HT1080 (cell line): Measurements from ENCODE around the gene SHANK1. TPM values are rescaled to one million over a fixed set of nuclear protein-coding genes. Genes with fewer than 3 reads are reported as not detected.

Source experiments
- DNase-seq: peaks from one replicate; pipeline ENCODE4 v3.0.0-alpha.2; 2015; ENCODE audit warnings: low read depth
- total RNA-seq: library from RNA; depleted of rRNA; stranded (reverse); fragments of >200 nt; shearing (Covaris generic); gene quantifications from 2 replicates; pipeline ENCODE4 v1.2.3, GENCODE V29; 2014

Gene SHANK1
- total RNA-seq, 1 experiment from 2014 or later, result 10.5 TPM

DNA sequence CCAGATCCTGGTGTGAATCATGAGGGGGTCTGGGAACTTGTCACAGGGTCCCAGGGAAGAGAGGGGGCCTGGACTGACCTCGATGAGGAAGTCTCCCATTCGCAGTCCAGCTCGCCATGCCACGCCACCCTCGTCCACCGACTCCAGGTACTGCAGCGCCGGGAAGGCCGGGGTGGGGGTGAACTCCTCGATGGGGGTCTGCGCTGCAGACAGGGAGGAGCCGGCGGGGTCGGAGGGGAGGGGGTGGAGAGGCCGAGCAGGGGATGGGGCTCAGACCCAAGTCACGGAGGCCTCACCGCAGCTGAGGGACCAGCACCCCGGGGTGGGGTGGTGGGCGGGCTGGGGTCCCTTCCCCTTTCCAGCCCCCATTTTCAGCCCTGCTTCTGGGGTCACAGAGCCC, 30.8 kb downstream of the SHANK1 start:
- DNase-seq, result no peak

DNA sequence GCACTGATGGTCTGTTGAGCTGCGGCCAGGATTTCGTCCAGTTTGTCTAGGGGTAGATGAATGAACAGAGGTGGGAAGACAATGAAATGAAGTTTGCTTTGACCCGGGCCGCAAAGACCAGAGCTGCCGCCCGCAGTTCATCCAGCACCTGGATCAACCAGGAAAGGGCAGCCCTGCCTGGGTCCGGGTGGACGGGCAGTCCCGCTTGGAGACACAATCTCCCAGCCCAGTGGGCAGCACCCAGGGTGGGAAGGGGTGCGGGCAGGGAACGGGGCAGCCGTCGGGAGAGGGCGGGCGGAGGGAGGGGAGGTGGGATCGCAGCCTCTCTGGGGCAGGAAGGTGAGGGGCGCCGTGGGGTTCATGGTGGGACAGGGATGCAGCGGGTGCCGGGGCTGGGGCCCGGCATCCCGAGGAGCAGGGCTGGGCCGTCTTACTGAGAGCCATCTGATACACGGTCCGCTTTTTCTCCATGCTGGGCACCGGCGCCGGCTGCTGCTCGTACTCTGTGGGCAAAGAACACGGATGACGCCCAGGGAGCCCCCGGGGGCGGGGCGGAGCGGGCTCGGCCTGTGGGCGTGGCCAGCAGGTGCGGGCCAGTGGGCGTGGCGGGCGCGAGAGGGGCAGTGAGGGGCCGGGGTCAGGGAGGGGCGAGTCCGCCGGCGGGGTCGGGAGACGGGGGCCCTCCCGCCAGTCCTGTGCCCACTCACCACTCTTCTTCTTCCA, 33.1 kb downstream of the SHANK1 start:
- DNase-seq, result no peak

DNA sequence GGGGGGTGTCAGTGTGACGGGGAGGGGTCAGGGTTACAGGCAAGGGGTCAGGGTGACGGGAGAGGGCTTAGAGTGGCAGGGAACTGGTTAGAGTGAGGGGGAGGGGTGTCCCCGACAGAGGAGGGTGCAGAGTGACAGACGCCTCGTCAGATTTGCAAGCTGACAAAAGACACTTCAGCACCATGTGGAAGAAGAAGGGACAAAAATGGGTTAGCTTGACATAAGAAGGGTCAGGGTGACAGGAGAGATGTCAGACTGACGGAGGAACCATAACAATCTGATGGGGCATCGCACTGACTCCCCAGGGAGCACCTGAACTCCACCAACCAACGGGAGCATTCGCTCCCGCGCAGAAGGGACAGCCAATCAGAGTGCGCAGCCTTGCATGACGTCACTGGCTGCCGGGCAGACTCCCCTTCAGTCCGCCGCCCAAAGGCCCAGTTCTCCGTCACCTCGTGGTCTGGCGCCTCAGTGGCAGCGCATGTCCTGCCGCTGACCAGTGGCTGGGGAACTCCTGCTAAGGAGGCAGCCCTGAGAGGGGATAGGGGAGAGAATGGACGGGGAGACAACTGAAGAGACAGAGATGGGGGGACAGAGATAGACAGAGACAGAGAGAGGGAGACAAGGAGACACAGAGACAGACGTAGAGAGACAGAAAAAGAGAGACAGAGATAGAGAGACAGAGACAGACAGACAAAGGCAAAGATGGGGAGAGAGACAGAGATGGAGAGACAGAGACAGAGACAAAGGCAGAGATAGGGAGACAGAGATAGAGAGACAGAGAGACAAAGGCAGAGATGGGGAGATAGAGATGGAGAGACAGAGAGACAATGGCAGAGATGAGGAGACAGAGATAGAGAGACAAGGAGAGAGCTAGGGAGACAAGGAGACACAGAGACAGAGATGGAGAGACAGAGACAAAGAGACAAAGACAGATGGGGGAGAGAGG, 40.2 kb downstream of the SHANK1 start:
- DNase-seq, result peak; percentile 65

DNA sequence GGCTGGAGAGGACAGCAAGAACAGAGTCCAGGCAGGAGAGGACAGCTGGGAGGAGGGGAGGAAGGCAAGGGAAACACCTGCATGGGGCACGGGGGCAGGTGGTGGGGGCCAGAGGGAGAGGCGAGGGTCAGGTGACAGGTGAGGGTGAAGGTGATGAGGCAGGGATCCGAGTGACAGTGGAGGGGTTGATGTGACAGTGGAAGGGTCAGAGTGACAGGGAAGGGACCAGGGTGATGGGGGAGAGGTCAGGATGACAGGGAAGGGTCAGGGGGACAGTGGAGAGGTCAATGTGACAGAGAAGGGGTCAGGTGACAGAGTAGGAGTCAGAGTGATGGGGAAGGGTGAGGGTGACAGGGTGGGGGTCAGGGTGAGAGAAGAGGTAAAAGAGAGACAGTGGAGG, 41.3 kb downstream of the SHANK1 start:
- no peak for DNase-seq

DNA sequence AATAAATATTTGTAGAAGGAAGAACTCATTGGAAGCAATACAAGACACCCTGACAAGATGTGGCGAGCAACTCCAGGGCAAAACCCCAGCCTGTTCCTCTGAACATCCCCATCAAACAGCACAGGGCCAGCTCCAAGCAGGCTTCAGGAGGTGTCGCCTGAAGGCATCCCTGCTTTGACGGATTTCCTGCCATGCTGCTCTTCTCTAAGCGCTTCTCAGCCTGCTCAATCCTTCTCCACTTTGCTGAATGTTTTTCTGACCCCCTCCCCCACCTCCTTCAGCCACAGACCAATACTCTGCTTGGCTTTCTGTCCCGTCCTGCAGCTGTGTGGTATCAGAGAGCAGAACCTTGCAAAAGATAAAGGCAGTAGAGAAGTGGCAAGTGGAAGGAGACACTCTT, 42.0 kb downstream of the SHANK1 start:
- DNase-seq, result no peak

DNA sequence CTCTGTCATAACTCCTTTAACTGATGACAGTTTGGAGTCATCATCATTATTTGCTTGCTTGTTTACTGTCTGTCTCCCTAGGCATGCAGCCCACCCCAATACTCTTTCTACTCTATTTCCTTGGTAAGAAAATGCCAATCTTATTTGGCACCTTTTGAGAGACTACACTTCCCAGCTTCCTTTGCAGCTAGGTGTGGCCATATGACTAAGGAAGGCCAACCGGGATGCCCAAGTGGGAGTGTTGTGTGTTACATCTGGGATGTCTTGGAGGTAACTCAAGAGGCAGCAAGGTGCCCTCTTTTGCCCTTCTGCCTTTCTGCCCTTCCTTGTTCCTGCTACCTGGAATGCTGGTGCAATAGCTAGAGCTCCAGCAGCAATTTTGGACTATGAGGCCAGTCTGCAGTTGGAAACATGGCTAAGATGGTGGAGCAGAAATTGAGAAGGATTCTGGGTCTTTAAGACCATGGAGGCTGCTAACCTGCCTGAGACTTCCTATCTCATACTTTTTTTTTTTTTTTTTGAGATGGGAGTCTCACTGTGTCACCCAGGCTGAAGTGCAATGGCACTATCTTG, 42.9 kb downstream of the SHANK1 start:
- DNase-seq, result no peak

DNA sequence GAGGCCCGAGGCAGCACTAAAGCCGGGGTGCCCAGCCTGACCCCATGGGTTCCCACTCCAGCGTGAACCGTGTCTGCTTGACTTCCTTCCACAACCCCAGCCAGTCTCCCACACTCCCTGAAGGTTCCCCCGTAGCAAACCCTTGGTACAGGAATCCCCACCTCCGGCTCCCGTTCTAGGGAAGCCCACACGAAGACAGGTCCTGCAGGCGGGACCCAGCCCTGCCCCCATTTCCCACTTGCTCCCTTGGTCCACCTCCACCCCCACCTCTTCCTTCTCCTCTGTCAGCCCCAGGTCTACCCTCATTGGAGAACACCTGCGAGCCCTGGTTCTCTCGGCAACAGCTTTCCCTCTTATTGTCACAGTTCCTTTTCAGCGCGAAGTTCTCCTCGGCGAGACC, 46.5 kb downstream of the SHANK1 start:
- no peak for DNase-seq

DNA sequence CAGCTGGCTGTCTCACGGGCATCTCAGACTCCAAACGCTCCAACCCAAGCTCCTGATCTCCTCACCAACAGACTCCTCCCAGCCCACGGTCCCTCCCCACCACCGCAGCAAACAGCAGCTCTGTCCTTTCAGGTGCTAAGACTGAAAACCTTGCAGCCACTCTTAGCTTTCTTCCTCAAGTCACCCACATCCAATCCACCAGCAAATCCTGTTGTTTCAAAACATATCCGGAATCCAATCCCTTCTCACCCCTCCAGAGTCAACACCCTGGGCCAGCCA, 49.6 kb downstream of the SHANK1 start:
- DNase-seq, result no peak

DNA sequence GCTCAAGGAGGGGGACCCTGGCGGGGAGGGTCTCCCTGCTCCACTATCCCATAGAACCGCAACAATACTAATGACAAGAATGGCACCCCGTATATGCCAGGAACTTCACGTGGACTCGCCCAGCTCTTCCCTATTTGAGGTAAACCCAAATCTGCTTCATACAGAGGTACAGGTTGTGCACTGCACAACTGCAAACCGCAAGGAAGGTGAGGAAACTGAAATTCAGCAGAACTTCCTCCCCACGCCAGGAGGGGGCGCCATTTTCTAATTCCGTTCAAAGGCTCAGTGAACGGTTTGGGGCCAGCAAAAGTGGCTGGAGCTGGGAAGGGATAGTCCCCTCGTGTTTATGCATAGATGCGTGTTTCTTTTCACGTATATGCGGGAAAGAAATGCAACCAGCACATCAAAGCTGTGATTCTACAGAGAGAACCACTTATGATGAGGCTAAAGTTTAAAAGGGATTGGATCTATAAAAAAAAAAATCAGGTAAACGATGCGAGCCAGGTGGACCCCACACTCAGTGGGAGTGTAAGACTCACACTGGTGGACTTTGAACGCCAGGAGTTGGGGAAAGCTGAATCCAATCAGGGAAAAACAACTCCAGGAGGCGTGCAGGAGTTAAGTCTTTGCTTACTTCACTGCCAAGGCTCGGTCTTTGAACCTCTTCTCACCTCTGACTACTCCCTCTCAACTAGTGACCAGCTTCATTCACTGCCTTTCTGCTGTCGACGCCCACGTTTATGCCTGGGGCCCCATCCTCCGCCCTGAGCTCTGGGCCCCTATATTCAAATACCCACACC, 50.1 kb downstream of the SHANK1 start:
- no peak for DNase-seq

DNA sequence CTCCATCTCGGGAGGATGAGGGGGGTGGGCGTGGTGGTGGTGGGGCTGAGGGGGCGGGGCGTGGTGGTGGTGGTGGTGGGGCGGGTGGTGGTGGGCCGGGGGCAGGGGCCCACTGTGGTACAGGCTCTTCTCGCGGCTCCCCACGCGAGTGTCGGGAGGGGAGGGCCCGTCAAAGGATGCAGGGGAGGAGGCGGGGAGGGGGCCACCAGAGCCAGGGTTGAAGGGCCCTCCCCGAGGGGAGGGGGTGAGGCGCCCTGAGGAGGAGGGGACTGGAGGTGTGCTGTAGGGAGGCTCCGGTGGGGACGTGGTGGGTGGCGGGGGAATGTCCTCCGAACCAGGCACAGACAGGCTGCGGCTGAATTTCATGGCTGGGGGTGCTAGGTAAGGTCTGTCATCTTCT, 50.7 kb downstream of the SHANK1 start:
- no peak for DNase-seq

DNA sequence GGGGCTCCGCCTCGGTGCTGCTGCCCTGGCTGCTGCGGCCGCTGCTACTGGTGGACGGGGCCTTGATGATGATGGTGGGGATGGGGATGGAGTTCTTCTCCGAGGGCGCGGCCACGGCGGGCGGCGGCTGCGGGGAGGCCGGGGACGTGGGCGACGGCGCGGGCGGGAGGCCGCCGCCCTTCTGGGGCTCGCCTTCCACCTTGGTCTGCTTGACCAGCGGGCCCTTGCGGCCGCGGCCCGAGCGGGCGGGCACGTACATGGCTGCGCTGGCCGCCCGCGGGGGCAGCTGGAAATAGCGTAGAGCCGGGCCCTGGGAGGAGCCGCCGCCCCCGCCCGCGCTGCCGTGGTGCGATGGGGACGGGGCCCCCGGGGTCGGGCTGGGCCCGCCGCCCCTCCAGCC, 51.2 kb downstream of the SHANK1 start:
- no peak for DNase-seq

DNA sequence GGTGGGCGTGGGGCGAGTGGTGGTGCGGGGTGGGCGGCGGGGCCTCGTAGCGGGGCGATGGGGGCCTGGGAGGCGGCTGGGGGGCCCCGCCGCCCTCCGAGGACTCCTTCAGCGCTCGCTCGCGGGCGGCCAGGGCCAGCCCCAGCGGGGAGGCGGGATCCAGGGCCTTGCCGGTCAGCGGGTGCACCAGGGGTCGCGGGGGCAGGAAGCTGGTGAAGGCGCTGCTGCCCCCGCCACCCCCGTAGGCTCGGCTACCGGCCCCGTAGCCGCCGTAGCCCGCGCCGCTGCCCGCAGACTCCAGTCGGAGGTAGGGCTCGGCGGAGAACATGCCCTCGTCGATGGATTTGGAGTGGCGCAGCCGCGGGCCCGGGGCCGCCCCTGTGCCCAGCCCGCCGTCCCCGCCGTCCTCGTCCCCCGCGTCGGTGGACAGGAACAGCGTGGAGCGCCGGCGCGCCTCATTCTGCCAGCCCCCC, 51.8 kb downstream of the SHANK1 start:
- no peak for DNase-seq

DNA sequence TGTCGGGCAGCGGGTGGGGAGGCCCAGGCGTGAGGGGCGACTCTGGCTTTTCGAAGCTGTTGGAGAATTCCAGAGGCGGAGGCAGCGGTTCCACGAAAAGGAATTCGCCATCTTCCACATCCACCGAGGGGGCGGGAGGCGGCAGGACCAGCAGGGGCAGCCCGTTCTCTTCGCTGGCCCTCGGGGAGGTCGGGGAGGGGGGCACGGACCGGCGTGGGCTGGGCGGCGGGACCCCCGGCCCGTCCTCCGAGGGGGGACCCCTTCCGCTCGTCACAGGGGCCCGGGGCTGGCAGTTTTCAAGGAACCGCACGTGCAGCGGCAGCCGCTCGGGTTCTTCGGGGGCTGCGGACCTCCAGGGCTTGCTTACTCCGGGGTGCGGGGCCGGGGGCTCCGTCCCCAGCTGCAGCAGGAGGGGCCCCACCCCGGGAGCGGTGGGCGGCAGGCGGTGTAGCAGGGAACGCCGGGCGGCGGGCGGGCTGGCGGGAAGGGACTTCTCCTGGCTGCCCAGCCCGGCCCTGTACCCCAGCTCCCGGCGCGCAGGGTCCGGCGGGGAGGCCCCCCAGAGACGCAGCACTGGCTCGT, 52.3 kb downstream of the SHANK1 start:
- DNase-seq, result no peak

DNA sequence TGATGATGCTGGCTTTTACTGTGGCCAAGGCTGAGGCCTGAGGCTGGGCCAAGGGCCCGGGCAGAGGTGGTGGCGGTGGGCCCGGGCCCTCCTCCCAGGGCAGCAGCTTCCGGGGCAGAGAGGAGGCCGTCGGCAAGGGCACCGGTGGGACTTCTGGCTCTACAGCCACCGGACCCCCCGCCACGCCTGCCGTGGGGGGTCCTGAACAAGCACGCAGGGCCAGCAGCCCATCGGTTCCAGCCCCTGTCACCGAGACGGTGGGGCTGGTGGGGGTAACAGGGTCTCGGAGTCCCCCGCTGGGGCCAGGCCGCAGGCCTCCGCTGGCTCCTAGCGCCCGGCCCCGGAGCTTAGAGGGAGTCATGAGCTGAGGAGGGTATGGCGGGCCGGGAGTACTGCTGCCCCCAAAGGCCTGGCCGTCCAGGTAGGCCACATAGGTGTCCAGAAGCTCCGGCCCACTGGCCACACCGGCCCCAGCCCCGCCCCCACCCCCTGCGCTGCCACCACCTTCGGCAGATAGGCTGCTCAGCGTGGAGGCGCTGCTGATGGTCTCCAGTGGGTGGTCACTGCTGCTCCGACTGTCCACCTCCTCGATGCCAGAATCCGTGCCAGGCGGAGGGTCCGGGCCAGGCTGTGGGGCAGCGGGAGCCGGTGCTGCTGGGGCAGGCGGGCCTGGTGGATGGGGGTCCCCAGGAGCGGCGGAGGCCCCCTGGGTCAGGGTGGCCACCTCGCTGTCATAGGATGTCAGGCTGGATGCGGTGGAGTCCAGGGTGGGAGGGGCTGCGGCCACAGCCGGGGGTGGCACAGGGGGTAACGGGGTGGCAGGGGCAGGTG, 53.0 kb downstream of the SHANK1 start:
- DNase-seq, result no peak

DNA sequence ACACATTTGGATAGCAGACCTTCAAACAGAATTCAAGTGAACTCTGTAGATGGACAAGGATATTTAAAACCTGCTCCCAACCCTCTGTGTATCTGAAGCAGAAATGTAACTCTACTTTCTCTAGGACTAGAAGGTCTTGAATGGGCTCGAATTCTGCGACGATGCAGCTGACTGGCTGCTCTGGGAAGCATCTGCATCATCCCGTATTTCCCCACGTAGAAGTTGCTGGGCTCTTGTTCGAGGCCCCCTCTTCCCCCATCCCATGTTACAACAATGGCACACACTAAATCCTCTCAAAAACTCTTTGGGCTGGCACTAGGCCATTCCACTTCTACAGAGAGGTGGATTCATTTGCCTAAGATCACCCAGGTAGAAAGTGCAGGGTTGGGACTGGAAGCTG, 55.4 kb downstream of the SHANK1 start:
- no peak for DNase-seq

DNA sequence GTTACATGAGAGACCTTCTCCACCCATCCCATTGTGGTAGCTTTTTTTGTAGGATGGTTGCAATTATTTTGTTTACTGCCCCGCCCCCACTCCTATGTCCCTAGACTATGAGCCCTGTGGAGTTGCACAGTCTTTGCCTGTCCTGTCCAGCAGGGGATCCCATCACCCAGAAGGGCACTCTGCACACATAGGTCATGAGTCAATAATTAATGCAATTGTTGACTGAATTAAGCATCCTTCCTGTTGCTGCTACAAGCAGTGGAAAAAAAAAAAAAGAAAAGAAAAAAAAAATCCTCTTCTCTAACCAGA, 56.2 kb downstream of the SHANK1 start:
- DNase-seq, result no peak

DNA sequence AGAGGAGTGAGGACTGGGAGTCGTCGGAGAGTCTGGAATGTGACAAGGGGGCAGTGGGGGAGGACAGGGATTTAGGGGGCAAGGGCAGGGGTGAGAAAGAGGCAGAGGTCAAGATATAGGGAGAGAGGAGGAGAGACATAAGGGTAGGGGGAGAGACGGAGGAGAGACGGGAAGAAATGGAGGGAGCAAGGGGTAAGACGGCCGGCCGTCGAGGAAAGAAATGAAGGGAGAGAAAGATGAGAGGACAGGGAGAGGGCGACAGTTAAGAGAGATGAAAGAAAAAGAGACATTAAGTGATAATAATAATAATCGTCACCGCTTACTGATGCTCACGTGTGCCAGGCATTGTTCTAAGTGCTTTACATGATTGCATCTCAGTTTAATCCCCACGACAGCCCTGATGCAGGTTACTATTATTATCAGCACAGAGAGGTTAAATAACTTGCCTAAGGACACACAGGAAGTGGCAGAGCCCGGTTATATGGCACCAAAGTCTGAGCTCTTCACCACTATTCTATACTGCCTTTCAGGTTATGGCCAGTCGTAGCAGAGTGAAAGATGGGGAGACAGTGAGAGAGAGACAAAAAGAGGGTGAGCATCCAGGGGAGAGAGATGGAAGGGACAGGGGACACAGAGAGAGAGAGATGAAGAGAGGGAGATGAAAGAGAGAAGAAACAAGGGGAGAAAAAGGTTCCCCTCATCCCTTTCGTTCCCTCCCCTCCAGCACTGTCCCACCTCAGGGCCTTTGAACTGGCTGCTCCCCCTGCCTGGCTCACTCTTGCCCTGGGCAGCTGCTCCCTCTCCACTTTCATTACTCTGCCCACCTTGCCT, 56.7 kb downstream of the SHANK1 start:
- no peak for DNase-seq

DNA sequence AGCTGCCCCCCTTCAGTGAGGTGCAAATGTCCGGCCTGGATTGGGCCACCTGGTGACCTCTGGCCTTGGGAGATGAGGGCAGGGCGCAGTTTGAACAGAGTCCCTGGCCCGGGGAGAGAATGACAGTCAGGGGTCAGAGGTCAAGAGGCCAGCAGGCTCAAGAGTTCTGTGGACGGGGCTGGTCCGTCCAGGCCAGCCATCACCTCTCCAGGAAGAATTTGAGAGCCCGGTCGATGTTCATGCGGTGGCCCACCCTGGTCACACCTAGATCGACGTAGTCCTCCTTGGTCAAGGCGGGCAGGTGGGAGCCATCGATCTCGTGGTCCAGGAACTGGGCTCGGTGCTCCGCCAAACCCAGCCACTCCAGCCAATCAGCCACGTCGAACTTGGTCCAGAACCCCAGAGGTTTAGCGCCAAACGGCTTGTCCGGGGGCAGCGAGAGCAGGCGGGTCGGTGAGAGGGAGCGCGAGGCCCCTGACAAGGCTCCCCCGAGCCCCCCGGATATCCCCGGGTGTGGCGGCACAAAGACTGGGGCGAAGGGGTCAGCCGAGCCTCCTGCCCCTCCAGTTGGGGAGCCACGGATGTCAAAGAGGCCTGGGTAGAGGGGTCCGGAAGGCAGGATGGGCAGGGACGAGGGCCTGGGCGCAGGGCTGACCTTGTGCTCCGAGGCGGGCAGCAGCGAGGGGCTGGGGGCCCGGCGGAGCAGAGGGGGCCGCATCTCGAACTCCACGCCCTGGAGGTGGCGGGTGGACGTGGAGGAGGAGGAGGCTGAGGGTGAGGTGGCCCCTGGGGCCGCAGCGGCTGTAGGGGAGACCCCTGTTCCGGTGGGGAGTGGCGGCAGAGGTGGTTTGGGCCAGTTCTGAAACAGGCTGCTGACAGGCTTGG, 57.6 kb downstream of the SHANK1 start:
- no peak for DNase-seq

DNA sequence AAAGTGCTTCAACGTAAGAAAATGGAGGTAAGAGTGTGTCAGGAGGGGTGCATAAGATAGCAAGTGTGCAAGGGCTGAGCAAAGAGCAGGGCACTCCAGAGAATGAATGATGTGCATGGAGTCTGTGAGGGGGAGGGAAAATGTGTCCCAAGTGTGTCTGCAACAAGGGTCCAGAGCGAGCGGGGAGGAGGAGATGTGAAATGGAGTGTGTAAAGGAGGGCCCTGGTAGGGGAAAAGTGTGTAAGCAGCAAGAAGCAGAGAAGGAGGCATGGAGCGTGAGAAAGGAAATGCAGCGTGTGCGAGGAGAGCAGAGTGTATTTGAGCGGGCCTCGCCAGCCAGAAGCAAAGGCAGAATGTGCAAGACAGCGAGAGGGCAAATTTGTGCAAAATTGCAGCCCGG, 58.6 kb downstream of the SHANK1 start:
- DNase-seq, result no peak
